Stimulated activated CD4-positive, alpha-beta T cell treated with anti-CD3 and anti-CD28 coated beads, Interleukin-4, amount 100 ng/mL, for 4 hours (primary cell): Measurements from ENCODE around the gene JSRP1.

Experiments
- DNase-seq, 2 experiments: peaks; one replicate each; pipeline ENCODE4 v3.0.0-alpha.2; 2020

JSRP1 gene

GRCh38 chr19:2231621-2232221 lies 24.5 kb downstream of the JSRP1 start:
- no peak for DNase-seq

GRCh38 chr19:2230807-2231533 lies 25.2 kb downstream of the JSRP1 start:
- DNase-seq, result no peak

GRCh38 chr19:2230033-2230531 lies 26.1 kb downstream of the JSRP1 start:
- DNase-seq, result no peak

- no peak for DNase-seq
These were observed 26.8 kb downstream of the JSRP1 start for GRCh38 chr19:2229103-2230032.

- no peak for DNase-seq
These were observed 27.8 kb downstream of the JSRP1 start for GRCh38 chr19:2228157-2229030.

- DNase-seq, result no peak
These were observed 28.6 kb downstream of the JSRP1 start for GRCh38 chr19:2227415-2228156.

GRCh38 chr19:2226840-2227360 lies 29.3 kb downstream of the JSRP1 start:
- no peak for DNase-seq

- DNase-seq, result no peak
These were observed 30.0 kb downstream of the JSRP1 start for GRCh38 chr19:2226051-2226839.

- DNase-seq, result no peak
These were observed 30.7 kb downstream of the JSRP1 start for GRCh38 chr19:2225415-2226050.

- DNase-seq, result no peak
These were observed 31.4 kb downstream of the JSRP1 start for GRCh38 chr19:2224754-2225349.

- DNase-seq, result no peak
These were observed 32.3 kb downstream of the JSRP1 start for GRCh38 chr19:2223959-2224358.

- no peak for DNase-seq
These were observed 32.8 kb downstream of the JSRP1 start for GRCh38 chr19:2223391-2223790.

GRCh38 chr19:2221918-2222317 lies 34.3 kb downstream of the JSRP1 start:
- no peak for DNase-seq

GRCh38 chr19:2221250-2221831 lies 34.9 kb downstream of the JSRP1 start:
- DNase-seq, result no peak

GRCh38 chr19:2219726-2220125 lies 36.5 kb downstream of the JSRP1 start:
- no peak for DNase-seq

GRCh38 chr19:2217591-2217990 lies 38.6 kb downstream of the JSRP1 start:
- no peak for DNase-seq

GRCh38 chr19:2216361-2217225 lies 39.6 kb downstream of the JSRP1 start:
- no peak for DNase-seq

GRCh38 chr19:2215281-2215751 lies 40.9 kb downstream of the JSRP1 start:
- peak in 1 of 2 experiments; percentile 37 for DNase-seq
